Keratinocyte (primary cell): ENCODE measurements around the gene VMP1.

Source experiments
- CTCF ChIP-seq, 3 experiments: IDR thresholded peaks in 1 of 3; conservative IDR thresholded peaks in 1 of 3; optimal IDR thresholded peaks in 1 of 3; 2 replicates in 2 of 3; 3 replicates in 1 of 3; pipeline versions ENCODE3 to v1.5.1; 2011; ENCODE audit warnings: low read length in 3 of 3, mild to moderate bottlenecking in 3 of 3, moderate library complexity in 2 of 3, control low read depth in 1 of 3, inconsistent platforms in 1 of 3; ENCODE audit not compliant: insufficient read depth in 2 of 3; ENCODE audit errors: extremely low read depth in 1 of 3
- EZH2 ChIP-seq: IDR thresholded peaks from one replicate; pipeline ENCODE4 v1.6.1; 2012; ENCODE audit warnings: inconsistent platforms, mild to moderate bottlenecking, low read length, moderate library complexity

DNA sequence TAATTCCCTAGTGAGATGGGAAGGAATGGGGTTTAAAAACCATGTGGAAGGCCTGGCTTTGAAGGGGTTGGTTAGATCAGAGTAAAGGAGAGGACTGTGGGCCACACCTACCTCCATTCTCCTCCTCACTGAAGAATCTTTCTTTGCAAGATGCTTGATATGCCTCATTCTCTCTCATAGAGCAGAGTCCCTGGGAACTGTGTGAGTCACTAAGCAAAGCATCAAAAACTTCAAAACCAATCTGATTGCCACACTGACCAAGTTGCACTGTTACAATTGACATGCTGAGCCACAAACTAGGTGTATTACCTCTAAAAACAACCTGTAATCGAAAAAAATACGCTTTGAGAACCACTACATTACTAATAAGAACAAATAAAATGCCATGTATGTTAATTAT, 183.3 kb downstream of the VMP1 start:
- TF ChIP-seq CTCF (optimal IDR thresholded peaks at IDR 0.05 in 1 of 3, IDR thresholded peaks at IDR 0.05 in 1 of 3, conservative IDR thresholded peaks at IDR 0.05 in 1 of 3; ENCODE audit: extremely low read depth in 1 of 3, insufficient read depth in 2 of 3, low read length in 3 of 3) (no peak), EZH2 (no peak)
